ENCODE measurements around the gene ALK. TPM values are rescaled to one million over a fixed set of nuclear protein-coding genes. Genes with fewer than 3 reads are reported as not detected.

The ALK gene
- total and polyA plus RNA-seq, 7 donors = 0.31 to 2.9 (median 1.2) TPM; not detected in 1

DNA sequence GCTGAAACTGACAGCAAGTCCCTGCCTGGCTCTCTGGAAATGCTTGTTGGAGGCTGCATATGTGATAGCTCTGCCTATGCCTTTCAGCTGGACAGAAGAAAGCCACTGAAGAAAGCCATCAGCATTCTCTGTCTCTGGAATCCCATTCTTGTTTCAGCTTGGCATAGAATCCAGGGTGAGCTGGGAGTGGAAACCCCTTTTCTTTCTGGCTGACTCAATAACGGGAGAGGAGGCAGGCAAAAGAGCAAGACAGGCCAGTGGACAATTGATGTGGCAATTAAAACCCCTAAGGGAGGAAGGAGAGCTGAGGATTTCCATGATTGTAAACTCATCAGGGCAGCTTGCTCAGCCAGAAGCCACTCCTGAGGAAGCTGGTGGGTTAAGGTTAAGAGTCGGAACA lies 598.1 kb downstream of the ALK start:
- 49 to 59% methylated on average over 2 of the region's 2 CpGs for WGBS, 2 donors
- intact Hi-C loops (cut with DNase I) = no loop called here
- no peak overlapping the region for H3K27ac ChIP-seq
- peaks cover 0 to 7% (median 2%) of the 10 kb centered on the region in 4 donors for H3K4me1 ChIP-seq
- TF ChIP-seq, protein P1, sequence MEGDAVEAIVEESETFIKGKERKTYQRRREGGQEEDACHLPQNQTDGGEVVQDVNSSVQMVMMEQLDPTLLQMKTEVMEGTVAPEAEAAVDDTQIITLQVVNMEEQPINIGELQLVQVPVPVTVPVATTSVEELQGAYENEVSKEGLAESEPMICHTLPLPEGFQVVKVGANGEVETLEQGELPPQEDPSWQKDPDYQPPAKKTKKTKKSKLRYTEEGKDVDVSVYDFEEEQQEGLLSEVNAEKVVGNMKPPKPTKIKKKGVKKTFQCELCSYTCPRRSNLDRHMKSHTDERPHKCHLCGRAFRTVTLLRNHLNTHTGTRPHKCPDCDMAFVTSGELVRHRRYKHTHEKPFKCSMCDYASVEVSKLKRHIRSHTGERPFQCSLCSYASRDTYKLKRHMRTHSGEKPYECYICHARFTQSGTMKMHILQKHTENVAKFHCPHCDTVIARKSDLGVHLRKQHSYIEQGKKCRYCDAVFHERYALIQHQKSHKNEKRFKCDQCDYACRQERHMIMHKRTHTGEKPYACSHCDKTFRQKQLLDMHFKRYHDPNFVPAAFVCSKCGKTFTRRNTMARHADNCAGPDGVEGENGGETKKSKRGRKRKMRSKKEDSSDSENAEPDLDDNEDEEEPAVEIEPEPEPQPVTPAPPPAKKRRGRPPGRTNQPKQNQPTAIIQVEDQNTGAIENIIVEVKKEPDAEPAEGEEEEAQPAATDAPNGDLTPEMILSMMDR (IDR thresholded peaks at IDR 0.05) = no peak
- TF ChIP-seq EP300 (IDR thresholded peaks at IDR 0.05) (no peak), POLR2AphosphoS5 (IDR thresholded peaks at IDR 0.05) (no peak), POLR2A (IDR thresholded peaks at IDR 0.05) (no peak)
- no peak for DNase-seq
- no peaks in the 10 kb centered on the region for H3K36me3 ChIP-seq
- no peak overlapping the region for H3K4me3 ChIP-seq
- no peaks in the 10 kb centered on the region for H3K27me3 ChIP-seq
- no peaks in the 10 kb centered on the region for H3K9me3 ChIP-seq

GRCh38 chr2:29322011-29322410 lies 599.4 kb downstream of the ALK start:
- DNase-seq = no peak
- no peak for TF ChIP-seq EP300 (IDR thresholded peaks at IDR 0.05)
- TF ChIP-seq POLR2A (IDR thresholded peaks at IDR 0.05) = no peak
- TF ChIP-seq, protein P1 (IDR thresholded peaks at IDR 0.05) = no peak
- TF ChIP-seq POLR2AphosphoS5 (IDR thresholded peaks at IDR 0.05) = no peak
- intact Hi-C loops (cut with DNase I) = no loop called here
- no peaks in the 10 kb centered on the region for H3K27me3 ChIP-seq
- H3K4me1 ChIP-seq = peaks cover 0 to 11% (median 7%) of the 10 kb centered on the region in 4 donors
- WGBS, 2 donors = 29 to 35% methylated on average over 2 of the region's 2 CpGs
- H3K4me3 ChIP-seq = no peak overlapping the region
- no peak overlapping the region for H3K27ac ChIP-seq
- no peaks in the 10 kb centered on the region for H3K9me3 ChIP-seq
- no peaks in the 10 kb centered on the region for H3K36me3 ChIP-seq

DNA sequence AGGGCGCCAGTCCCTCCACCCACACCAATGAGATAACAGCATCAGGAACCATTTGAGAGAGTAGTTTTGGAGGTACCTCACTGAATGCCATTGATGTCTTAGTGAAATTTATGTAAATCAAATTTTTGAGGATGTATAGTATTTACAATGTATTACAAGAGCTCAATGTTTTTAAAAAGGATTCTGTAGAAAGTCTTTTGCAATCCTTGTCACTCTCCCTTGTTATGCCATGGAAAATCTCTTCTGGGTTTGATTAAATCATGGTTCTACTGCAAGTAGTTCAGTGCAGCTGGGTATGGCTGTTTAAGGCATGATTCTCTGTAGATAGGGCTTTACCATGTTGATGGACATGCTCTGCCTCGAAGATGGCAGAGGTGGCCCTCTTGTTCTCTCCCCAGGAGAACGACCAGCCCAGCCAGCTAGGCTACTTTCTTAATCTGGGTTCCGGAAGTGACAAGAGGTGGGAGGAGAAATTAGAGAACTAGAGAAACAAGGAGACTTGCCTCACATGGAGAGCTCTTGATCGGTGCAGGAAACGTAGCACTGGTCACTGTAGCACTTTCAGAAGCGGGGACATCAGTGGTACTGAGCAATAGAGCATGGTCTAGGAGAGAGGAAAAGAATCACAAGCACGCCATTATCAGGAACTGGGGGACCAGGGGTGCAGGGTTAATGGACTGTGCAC lies 603.4 kb downstream of the ALK start:
- WGBS, 2 donors = 76 to 81% methylated on average over 8 of the region's 8 CpGs
- no peaks in the 10 kb centered on the region for H3K36me3 ChIP-seq
- H3K4me1 ChIP-seq = peaks cover 0 to 17% (median 10%) of the 10 kb centered on the region in 4 donors
- no peak overlapping the region for H3K4me3 ChIP-seq
- no peak for DNase-seq
- H3K27ac ChIP-seq = no peak overlapping the region
- TF ChIP-seq, protein P1 (IDR thresholded peaks at IDR 0.05) = no peak
- TF ChIP-seq EP300 (IDR thresholded peaks at IDR 0.05) = no peak
- no peak for TF ChIP-seq POLR2AphosphoS5 (IDR thresholded peaks at IDR 0.05)
- TF ChIP-seq POLR2A (IDR thresholded peaks at IDR 0.05) = no peak
- H3K9me3 ChIP-seq = no peaks in the 10 kb centered on the region
- no peaks in the 10 kb centered on the region for H3K27me3 ChIP-seq
- intact Hi-C loops (cut with DNase I) = no loop called here

- Histone ChIP-seq H3K4me1 (peaks cover 0 to 17% (median 10%) of the 10 kb centered on the region in 4 donors), H3K36me3 (no peaks in the 10 kb centered on the region), H3K9me3 (no peaks in the 10 kb centered on the region), H3K27ac (peak overlapping the region in 1 of 4 donors; percentile 41), H3K27me3 (no peaks in the 10 kb centered on the region), H3K4me3 (no peak overlapping the region)
- TF ChIP-seq, protein P1 (IDR thresholded peaks at IDR 0.05) = peak in 1 of 4 experiments; percentile 29
- TF ChIP-seq POLR2A (IDR thresholded peaks at IDR 0.05) (no peak), EP300 (IDR thresholded peaks at IDR 0.05) (no peak), POLR2AphosphoS5 (IDR thresholded peaks at IDR 0.05) (peak; percentile 36 to 89 (median 76))
- no peak for DNase-seq
- 48 to 67% methylated on average over 3 of the region's 3 CpGs for WGBS, 2 donors
- intact Hi-C loops (cut with DNase I) = no loop called here
Observed at GRCh38 chr2:29317077-29317517, 604.3 kb downstream of the ALK start.

Measured in sigmoid colon (tissue), 7 donors.